OCI-LY3 (cell line): Measurements from ENCODE around the gene NUP62.

Experiments
- CTCF ChIP-seq: fragments of 200-600, 300-600 bp; sonication (generic); IDR thresholded peaks from 2 replicates; pipeline ENCODE4 v1.5.1; 2014; ENCODE audit warnings: antibody characterized with exemption, low read length, low read depth
- EZH2phosphoT487 ChIP-seq: fragments of 200-600 bp; shearing (Covaris generic); IDR thresholded peaks from 2 replicates; pipeline ENCODE4 v1.6.1; 2018; ENCODE audit warnings: antibody characterized with exemption, mixed run types, low read depth

DNA sequence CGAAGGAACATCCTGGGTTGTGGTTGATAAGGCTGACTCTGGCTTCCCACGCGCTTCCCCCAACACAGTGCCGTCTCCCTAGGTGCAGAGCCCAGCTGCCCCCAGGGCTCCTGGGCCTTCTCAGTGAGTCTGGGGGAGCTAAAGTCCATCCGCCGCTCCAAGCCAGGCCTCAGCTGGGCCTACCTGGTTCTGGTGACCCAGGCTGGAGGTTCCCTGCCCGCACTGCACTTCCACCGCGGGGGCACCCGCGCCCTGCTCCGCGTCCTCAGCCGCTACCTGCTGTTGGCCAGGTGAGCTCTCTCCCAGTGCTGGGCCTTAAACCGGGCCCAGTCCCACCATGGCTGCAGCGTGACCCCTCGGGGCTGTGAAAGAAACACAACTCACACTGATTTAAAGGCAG, 48.1 kb downstream of the NUP62 start:
- no peak for TF ChIP-seq CTCF
- TF ChIP-seq EZH2phosphoT487: no peak
